ENCODE results near the gene BTK. TPM values are rescaled to one million over a fixed set of nuclear protein-coding genes. Genes with fewer than 3 reads are reported as not detected.
A peak's percentile ranks its signal among the peaks of the same experiment; 100 is the strongest.

The BTK gene
- total RNA-seq, 2 donors from 2014 or later = 7.7 to 9.5 TPM

- H3K4me3 ChIP-seq = peak overlapping the region; percentile 37
- ATAC-seq (ENCODE audit: insufficient number of reproducible peaks, low FRiP score, low read depth) (no peak), DNase-seq (ENCODE audit: low spot score) (no peak)
- no peaks in the 10 kb centered on the region for H3K4me1 ChIP-seq (ENCODE audit: control insufficient read depth in 1 of 2, low read depth in 2 of 2)
- H3K27ac ChIP-seq = no peak overlapping the region
- no peak for TF ChIP-seq CTCF (IDR thresholded peaks at IDR 0.05)
- no peaks in the 10 kb centered on the region for H3K9me3 ChIP-seq
- H3K27me3 ChIP-seq (replicated peaks; ENCODE audit: insufficient read depth) = no peaks in the 10 kb centered on the region
- no peaks in the 10 kb centered on the region for H3K36me3 ChIP-seq
These were observed 836 bp downstream of the BTK start for GRCh38 chrX:101385026-101385684.

- Histone ChIP-seq H3K27me3 (replicated peaks; ENCODE audit: insufficient read depth) (no peaks in the 10 kb centered on the region), H3K4me1 (ENCODE audit: control insufficient read depth in 1 of 2, low read depth in 2 of 2) (no peaks in the 10 kb centered on the region), H3K4me3 (no peak overlapping the region), H3K27ac (no peak overlapping the region), H3K9me3 (no peaks in the 10 kb centered on the region), H3K36me3 (no peaks in the 10 kb centered on the region)
- TF ChIP-seq CTCF (IDR thresholded peaks at IDR 0.05) = no peak
- ATAC-seq (ENCODE audit: insufficient number of reproducible peaks, low FRiP score, low read depth) = no peak
- no peak for DNase-seq (ENCODE audit: low spot score)
These were observed 2.2 kb downstream of the BTK start for GRCh38 chrX:101383679-101384205.

GRCh38 chrX:101377547-101377946 lies 8.4 kb downstream of the BTK start:
- no peak for ATAC-seq (ENCODE audit: insufficient number of reproducible peaks, low FRiP score, low read depth)
- no peak overlapping the region for H3K4me3 ChIP-seq

GRCh38 chrX:101370888-101371504 lies 15.0 kb downstream of the BTK start:
- Histone ChIP-seq H3K9me3 (no peaks in the 10 kb centered on the region), H3K27me3 (replicated peaks; ENCODE audit: insufficient read depth) (no peaks in the 10 kb centered on the region), H3K36me3 (no peaks in the 10 kb centered on the region), H3K27ac (no peak overlapping the region), H3K4me3 (no peak overlapping the region), H3K4me1 (ENCODE audit: control insufficient read depth in 1 of 2, low read depth in 2 of 2) (no peaks in the 10 kb centered on the region)
- no peak for DNase-seq (ENCODE audit: low spot score)
- no peak for TF ChIP-seq CTCF (IDR thresholded peaks at IDR 0.05)
- ATAC-seq (ENCODE audit: insufficient number of reproducible peaks, low FRiP score, low read depth) = no peak

More at GRCh38 chrX:101377547-101377946, 8.4 kb downstream of the BTK start:
- no peak overlapping the region for H3K27ac ChIP-seq
- DNase-seq (ENCODE audit: low spot score) = no peak
- H3K36me3 ChIP-seq = no peaks in the 10 kb centered on the region
- no peak for TF ChIP-seq CTCF (IDR thresholded peaks at IDR 0.05)
- no peaks in the 10 kb centered on the region for H3K27me3 ChIP-seq (replicated peaks; ENCODE audit: insufficient read depth)
- no peaks in the 10 kb centered on the region for H3K9me3 ChIP-seq
- no peaks in the 10 kb centered on the region for H3K4me1 ChIP-seq (ENCODE audit: control insufficient read depth in 1 of 2, low read depth in 2 of 2)

- H3K9me3 ChIP-seq = no peaks in the 10 kb centered on the region
- no peak for TF ChIP-seq CTCF (IDR thresholded peaks at IDR 0.05)
- no peak overlapping the region for H3K4me3 ChIP-seq
- no peaks in the 10 kb centered on the region for H3K27me3 ChIP-seq (replicated peaks; ENCODE audit: insufficient read depth)
- no peaks in the 10 kb centered on the region for H3K36me3 ChIP-seq
- H3K27ac ChIP-seq = no peak overlapping the region
- ATAC-seq (ENCODE audit: insufficient number of reproducible peaks, low FRiP score, low read depth) (no peak), DNase-seq (ENCODE audit: low spot score) (no peak)
- no peaks in the 10 kb centered on the region for H3K4me1 ChIP-seq (ENCODE audit: control insufficient read depth in 1 of 2, low read depth in 2 of 2)
These were observed 16.3 kb downstream of the BTK start for GRCh38 chrX:101369687-101370086.

All from thoracic aorta (tissue), 2 donors.